Measurements from ENCODE around the gene TAF4B.

The TAF4B gene

DNA sequence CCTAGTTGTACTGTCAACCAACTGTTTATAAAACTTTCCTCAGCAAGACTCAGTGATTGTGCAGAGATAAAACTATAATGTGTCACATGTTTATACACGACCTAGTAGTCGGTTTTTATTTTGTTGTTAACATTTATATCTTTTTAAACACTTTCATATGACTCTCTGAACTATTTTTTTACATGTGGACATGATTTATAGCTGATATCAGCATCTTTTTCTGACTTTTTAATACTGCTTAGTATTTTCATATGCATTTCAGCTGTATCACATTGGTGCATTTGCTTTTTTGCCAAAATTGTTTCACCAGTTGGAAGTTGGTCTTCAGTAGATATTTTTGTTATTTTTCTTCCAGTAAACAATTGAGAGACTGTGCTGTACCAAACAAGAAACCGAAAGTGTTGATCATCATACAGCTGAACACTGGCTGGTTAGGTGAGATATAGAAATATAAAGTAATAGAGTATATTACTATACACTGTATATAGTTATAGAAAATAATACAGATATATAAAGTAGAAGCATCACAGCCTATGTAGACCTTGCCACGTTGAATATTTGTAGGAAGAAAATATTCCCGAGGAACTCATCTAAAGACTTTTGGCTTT, 167.9 kb downstream of the TAF4B start:
- no peak for DNase-seq

DNA sequence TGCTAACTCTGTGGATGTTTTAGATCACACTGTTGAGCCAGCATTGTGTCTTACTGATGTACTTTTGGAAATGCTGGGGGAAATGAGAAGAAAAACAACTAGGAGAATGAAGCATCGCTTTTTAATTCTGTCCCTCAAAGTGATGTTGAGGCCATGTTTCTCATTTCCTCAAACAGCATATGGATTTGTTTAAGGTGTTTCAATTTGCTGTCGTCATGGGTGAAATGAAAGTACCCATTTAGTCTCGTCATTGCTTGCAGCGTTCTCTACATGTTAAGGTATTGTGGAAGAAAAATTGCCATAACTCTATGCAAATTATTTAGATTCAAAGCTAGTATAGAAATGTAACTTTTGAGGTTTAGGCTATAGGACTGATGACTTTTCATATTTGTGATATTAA, 170.8 kb downstream of the TAF4B start:
- DNase-seq = no peak

DNA sequence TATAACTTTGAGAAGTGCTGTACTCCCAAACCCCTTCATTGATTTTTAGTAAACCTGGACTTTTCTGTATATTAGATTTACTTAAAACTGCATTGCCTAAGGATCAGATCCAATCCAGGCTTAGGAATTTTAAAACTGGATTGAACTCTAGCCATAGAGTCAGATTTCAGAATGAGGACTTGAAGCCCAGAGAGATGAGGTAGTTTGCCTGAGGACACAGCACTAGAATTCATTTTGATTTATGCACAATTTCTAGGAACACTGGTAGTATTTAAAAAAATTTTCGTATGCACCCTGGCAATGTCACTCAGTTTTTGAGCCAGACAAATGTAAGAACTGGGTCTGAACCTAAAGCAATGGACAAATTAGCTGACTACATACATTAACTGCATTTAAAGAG, 177.2 kb downstream of the TAF4B start:
- DNase-seq = no peak

DNA sequence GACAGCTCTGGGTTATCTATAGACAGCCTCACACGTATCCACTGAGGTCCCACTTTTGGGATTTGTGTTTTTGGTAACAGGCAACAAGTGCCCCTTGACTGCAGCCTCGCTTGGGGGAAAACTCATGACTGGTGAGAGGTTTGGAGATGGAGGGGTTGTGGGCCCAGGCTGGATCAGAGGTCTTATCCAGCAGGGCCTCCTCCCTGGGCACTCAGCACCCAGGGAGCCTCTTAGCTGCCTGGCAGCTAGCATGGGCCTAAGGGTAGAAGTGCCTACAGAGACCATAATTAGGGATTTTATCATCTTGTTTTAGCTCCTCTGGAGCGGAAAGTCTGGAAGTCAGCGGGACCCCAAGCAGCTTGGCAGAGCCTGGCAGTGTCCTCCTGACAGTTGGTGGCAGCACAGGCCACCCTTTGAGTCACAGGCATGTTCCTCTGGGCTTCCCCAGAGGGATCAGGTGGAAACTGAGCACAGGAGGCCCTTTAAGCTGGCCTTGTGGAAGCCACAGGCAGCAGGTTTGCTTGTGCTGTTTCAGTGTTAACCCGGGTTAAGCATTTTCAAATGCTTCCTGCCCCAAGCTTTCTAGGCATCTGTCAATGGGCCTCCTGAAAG, 179.1 kb downstream of the TAF4B start:
- no peak for DNase-seq

DNA sequence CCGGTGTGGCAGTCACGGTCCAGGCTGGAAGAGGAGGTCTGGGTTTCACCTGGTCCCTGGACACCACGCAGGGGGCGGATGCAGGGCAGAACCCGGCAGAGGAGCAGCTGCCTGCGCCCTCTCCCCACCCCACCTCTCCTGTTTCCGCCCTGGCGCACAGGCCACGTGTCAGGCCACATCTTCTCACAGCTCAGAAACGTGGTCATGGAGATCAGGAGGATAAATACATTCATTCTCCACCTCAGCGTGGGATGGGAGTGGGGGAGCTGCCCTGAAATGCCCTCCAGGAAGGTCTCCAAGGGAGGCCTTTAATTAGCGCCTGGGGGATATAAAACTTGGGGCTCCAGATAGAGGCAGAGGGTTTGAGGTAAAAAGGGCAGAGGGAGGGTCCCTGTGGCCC, 180.1 kb downstream of the TAF4B start:
- no peak for DNase-seq

DNA sequence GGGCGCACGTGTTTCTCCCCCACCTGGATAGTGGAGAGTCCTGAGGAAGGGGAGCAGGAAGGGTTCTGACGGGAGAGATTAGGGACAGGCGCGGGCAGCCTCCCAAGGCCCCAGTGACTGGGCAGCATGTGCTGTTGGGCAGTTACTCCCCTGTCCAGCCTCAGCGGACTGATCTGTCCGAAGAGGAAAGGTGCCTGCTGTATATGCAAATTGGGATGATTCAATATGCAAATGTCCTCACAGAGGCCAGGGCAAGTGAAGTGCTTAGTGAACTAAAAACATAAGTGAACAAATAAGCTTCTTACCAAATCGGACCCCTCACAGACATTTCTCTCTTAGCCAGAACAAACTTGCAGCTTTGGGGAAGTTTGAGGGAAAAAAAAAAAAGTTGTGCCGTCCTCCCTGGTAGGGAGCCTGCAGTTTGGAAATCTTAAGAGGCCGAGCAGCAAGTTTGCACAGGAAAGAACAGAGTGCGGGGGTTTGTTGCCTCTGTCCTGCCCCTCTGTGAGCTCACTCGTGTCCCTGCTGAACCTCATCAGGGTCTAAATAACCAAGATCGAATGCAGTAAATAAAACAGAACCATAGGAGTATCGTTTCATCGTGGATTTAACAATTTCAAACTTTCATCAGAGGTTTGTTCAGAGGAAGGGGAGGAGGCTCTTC, 180.7 kb downstream of the TAF4B start:
- DNase-seq = no peak

DNA sequence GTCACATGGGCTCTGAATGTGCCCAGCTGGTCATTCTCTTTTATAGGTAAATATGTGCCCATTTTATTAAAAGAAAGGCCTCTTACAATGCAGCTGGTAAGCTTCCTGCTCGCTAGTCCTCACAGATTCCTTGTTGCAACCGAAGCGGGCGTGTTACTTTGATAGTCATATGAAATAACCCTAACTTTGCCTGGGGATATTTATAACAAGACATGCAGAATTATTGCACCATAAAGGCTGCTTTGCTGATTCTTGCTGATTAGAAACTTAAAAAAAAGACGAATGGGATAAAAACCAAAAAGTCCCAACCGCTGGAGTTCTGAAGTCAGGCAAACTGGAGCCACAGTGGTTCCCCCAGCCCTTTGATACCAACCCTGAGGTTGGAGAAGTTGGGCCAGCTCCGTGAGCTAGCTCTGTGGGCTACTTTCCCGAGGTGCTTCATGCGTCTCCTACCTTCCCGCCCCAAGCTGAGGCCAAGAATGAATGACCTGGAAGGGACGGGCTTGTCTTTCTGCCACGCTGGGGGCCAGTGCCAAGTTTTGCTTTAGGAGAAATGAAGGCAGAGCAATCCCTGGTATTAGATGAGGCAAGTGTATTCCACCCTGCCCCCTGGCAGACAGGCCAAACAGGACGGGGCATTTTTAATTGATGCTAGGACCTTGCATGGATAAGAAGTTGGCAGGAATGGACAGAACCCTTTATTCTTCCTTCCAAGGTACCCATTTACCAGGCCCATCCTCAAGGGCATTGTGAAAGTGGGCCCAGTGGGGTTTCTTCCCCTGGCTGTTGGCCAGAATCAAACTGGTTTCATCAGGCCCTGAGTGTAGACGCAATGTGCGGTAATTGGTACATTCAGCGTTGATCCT, 181.7 kb downstream of the TAF4B start:
- DNase-seq = no peak

DNA sequence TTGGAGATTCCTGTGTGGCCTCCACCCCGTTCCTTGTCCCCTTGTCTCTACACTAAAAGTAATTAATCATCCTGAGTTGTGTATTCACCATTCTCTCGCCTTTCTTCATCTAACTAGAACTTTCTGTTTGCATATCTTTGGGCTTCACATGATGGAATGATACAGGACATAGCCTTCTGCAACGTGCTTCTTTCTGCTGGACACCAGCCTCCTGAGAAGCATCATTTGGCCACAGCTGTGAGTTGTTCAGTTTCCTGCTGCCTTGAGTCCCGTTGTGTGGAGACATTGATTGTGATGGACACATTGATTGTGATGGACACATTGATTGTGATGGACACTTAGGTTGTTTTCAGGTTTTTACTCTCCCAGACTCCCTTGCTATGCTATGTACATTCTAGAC, 182.8 kb downstream of the TAF4B start:
- DNase-seq = no peak

DNA sequence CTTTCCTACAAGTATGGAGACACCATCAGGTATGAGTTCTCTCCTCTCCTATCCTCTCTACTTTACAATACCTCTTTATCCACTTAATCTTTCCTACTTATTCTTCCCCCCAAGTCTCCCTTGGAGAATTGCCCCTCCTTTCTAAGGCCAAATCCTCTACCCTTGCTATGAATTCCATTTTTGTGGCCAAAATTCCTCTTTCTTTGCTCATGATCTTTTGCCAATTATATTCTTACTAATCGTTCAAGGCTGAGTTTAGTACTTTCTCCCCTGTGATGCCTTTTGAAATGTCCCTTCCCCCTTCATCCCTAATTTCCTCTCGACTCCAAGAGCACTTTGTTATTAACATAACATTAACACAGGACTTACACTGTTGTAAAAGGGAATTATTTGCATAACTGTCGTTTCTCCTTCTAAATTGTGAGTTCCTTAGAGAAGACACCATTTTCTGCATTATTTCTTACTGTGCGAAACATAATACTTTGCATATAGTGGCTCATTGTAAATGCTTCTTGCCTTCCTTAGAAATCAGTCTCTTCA, 188.7 kb downstream of the TAF4B start:
- DNase-seq = no peak

DNA sequence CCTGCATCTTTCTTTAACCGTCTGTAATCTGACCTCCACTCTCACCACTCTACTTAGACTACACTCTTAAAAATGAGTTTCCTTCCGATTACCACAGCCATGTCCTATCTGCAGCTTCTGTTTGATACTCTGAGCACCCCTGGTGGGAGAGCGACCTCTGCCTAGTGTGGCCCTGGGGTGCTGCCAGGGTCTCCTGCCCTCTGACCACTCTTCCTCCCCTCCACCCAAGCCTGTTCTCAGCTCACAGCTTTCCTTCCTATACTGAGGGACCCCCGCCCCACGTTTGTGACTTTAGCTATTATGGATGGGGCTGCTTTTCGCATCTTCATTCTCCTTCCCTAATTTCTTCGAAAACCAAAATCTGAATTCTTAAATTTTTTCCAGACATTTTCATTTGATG, 189.4 kb downstream of the TAF4B start:
- no peak for DNase-seq

DNA sequence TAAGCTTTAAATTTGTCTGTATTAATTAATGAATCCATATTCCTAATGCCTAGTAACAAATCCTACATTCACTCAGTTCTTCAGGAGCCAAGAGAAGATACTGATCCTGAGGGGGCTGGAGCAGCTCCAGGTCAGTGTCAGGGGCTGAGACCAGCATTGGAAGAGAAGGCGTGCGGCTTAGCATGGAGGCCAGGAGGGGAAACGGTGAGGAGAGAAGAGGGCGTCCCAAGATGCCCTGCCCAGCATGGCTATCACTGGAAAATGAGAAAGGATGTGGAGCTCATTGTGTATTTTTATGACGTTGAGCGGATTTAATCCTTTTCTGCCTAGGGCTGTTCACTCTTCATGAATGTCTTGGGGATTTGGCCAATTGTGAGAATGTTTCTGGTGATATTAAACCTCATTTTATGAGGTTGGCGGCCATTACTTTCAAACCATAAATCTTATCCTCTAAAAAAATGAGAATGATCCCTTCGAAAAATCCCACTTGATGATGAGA, 190.5 kb downstream of the TAF4B start:
- no peak for DNase-seq

DNA sequence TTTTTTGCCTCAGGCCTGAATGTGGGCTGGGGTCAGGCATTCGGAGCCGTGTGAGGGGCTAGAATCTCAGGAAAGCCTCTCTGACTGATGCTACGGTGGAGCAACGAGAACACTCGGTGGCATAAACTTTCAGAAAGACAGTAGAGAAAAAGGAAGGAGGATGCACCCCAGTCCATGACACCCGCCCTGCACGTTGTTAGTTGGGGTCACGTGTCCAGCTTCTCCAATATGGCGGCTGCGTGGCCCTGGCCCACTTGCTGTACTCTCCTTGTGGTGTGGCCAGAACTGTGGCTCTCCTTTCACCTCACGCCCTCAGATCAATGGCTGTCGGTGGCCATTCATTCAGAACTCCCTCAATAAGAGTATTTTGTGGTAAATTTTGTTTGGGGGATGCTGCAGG, 190.9 kb downstream of the TAF4B start:
- no peak for DNase-seq

DNA sequence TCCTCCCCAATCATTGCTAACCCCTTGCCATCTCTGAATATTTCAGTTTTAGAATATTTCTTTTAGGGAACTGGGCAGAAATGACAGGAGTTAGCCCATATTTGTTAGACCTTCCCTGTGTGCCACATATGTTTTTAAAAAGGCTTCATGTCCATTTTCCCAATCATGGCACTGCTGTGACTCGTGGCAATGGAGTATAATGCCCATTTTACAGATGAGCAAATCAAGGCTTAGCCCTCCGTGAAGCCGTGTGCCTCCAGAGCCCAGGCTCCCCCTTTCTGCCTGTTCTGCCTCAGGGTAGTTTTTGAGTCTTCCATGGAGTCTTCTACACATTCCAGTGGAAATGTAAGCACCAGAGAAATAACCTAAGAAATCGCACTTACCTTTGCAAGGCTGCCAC, 192.0 kb downstream of the TAF4B start:
- DNase-seq = no peak

DNA sequence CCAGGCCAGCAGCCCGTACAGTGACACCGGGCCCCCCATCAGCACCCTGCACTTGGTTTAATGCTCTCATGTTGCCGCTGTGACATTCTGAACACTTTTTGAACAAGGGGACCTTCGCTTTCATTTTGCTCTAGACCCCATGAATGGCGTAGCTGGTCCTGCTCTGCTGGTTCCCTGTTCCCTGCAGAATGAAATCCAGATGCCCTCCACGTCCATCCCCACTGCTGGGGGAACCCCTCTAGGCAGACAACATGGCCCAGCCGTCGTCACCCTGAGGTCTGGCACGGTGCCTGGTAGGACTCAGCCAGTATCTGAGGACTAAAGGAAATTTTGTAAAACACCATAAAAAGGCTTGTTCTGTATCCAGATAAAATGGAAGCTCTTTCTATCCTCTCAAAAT, 193.5 kb downstream of the TAF4B start:
- no peak for DNase-seq

DNA sequence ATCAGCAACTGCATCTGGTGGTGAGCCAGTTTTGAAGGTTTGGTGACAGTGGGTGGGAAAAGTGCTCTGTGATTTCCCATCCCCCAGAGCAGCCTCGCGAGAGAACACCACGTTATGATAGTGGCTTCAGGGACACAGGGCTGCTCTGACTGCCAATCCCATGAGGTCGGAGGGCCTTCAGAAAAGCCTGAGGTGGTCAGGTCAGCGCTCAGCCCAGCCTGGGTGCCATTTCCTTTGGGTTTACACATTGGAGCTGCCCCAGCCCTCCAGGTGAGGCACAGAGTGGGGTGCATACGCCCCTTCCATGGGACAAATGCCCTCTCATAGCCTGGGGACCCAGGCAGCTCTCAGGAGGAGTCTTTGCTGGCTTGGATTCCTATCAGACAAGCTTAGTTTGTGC, 195.3 kb downstream of the TAF4B start:
- DNase-seq = no peak

DNA sequence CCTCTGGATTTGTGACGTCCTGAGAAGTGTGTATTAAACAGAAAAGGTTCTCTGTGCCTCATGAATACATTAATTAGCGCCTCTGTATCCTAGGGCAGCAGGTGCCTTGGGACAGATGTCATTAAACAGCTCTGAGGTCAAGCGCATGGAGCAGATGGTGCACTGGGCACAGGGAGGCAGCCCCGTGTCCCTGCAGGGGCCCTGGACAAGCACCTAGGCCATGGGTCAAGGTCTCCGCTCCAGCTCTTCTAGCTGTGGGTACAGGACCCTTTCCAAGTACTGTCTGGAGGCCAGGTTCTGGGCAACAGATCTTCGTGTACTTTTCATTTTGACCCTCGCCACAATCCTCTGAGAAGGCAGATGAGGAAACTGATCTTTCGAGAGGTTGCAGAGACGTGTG, 195.7 kb downstream of the TAF4B start:
- DNase-seq = no peak

DNA sequence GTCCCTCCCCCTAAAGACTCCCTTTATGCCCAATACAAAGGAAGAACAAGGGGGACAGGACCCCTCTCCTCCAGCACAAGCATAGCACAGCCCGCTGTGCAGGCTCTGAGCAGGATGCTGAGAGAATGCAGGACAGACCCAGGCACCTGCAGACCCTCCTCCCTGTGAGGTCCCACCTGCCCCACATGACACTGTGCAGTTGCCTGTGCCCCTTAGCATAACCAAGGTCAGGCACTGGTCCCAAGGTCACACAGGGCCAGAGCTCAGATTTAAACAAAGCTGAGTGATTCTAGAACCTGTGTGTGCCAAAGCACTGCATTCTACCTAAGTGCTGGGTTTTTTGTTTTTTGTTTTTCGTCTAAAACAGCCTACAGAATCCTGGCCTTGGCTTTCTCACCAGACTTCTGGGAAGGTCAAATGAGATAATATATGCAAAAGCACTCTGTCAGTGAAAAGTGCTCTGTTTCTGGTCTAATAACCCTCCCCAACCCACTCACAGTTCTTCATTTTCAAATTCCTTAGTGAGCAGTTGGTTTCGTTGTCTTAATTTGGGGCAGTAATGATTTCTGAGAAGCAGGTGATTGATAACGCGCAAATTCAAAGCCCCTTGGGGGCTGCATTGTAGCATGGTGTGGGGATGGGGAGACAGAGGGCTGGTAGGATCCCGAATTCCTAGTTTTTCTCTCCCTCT, 196.4 kb downstream of the TAF4B start:
- no peak for DNase-seq

DNA sequence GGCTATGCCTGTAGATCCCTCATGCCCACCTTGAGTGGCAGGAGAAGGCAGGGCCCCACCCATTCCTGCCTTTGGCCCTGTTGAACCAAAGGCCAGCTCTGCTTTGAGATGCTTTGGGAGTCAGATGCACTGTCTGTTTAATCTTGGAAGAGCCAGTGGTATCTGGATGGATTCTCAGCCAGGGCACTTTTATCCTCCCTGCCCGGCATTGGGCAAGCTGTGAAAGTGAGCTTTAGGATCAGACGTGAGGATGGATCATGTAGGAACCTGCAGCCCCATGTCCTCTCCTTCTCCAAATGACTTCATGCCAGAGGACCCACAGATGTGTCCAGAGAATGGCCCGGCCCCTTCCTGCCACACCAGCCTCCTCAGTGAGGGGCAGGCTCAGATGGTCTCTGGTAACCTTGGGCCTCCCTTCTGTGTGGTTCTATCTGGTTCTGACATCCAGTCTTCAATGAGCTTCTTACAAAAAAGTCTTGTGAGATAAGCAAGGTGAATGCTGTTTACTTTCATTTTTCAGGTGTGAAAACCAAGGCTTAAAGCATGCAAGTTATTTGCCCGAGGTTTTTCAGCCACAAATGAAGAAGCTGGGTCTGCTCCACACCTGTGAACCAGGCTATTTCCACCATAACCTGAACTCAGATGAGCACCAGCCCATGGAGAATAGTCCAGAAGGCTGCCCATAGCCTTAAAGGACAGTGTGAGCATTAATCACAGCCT, 198.3 kb downstream of the TAF4B start:
- no peak for DNase-seq

DNA sequence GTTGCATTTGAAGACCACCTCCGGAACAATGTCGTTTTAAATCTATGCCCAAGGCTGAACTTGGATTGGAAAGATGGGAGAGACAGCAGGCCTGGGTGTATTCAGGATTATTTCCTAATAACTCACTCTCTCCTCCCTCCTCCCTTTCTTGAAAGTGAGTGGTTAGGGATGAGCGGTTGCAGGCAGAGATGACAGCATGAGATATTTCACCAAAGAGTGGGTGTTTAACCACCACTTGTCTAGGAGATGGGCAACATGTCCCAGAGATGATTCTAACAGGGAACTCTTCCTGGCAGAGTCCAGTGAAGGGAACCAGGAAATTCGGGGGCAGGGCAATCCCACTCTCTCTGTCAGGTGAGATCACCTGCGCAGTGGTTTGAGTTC, 198.9 kb downstream of the TAF4B start:
- no peak for DNase-seq

DNA sequence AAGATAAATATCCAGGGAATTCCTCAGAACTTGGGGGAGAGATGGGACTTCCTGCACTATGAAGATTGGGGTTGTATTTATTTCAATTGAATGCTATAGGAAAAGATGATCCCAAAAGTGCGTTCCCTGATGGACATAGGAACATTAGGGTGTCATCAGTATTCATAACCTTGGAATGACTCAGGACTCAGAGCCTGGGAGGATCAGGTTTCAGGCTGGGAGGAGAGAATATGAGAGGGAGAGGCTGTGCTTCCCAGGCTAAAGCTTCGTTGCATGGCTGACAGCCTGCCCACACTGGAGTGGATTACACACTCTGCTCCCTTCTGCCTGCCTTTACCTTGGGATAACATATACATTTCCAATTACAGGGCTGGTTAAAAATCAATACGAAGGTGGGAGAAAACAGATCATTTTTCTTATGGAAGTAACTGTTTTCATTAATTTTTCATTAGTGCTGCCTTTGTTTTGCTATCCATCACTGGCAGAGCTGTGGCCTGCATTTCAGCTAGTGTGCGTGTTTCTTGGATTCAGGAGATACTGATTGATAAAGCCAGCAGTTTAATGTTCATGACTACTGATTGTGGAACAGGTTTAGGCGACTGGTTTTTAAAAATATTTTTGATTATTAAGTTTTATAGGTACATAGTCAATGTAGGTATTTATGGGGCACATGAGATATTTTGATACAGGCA, 203.4 kb downstream of the TAF4B start:
- DNase-seq = no peak

DNA sequence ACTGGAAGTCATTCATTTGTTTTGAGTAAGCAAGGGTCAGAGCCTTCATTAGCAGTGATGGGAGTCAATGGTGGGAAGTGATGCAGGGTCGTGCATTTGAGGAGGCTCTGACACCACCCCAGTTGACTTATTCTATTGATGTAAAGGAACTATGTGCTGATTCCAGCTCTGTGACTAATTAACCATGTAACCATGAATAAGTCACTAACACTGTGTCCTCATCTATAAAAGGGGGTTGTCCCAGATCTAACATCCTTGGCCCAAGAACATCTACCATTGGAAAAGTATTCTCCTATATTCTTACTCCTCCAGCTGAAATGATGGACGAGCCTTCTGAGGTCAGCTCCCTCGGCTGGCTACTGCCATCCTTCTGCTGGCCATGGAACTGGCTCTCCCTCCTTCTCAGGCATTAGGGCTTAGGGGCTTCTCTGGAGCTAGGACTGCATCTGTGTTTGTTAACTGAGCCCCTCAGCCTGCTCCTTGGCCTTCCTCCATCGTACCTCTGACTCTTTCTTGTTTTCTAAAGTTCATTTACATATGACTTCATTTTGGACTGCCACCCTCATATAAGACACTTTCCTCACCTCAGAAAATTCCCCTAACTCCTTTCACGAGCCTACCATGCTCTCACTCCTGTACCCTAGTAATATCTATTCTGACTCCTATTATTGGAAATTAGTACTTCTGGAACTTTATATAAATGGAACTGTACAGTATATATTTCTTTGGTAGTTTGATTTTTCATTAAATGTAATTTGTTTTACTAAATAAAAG, 206.6 kb downstream of the TAF4B start:
- no peak for DNase-seq

All from bone marrow (tissue), 2 donors.